ENCODE results near the gene ATP6V0A1. TPM values are rescaled to one million over a fixed set of nuclear protein-coding genes. Genes with fewer than 3 reads are reported as not detected.
"Not testable (repeated sequence)": the region's sequence is repeated elsewhere in the genome, so short reads cannot be mapped to it uniquely, and the experiment has no call there.

ATP6V0A1 gene
- total RNA-seq, 2 donors from 2014 or later: 15.4 to 18.5 TPM

GRCh38 chr17:42422958-42423712 is 35.5 kb upstream of the ATP6V0A1 start, which contains the start of gene CAVIN1:
TSS of gene CAVIN1 (minus strand) at chr17:42423256. CDS start at chr17:42423097, 159 bp downstream.
- peaks cover 8% of the 10 kb centered on the region for H3K4me1 Mint-ChIP-seq
- H3K4me3 Mint-ChIP-seq: peak within 1 kb of the TSS; percentile 93
- ATAC-seq: peak; percentile 48
- no peaks in the 10 kb centered on the region for H3K36me3 Mint-ChIP-seq (ENCODE audit: low read depth)
- H3K27me3 Mint-ChIP-seq: peaks cover 29% of the 10 kb centered on the region
- no peaks in the 10 kb centered on the region for H3K9me3 ChIP-seq (ENCODE audit: control insufficient read depth, low read length, poor library complexity, severe bottlenecking)
- no peak for DNase-seq
- H3K27ac Mint-ChIP-seq: no peak within 1 kb of the TSS

- DNase-seq (no peak), ATAC-seq (no peak)
- Mint-ChIP-seq H3K36me3 (ENCODE audit: low read depth) (no peaks in the 10 kb centered on the region), H3K27me3 (peaks cover 35% of the 10 kb centered on the region), H3K4me3 (peak overlapping the region; percentile 93), H3K27ac (no peak overlapping the region), H3K4me1 (peaks cover 8% of the 10 kb centered on the region)
- no peaks in the 10 kb centered on the region for H3K9me3 ChIP-seq (ENCODE audit: control insufficient read depth, low read length, poor library complexity, severe bottlenecking)
These were observed 34.9 kb upstream of the ATP6V0A1 start for GRCh38 chr17:42423766-42424165.

GRCh38 chr17:42424991-42425610 is 33.6 kb upstream of the ATP6V0A1 start:
- peaks cover 36% of the 10 kb centered on the region for H3K27me3 Mint-ChIP-seq
- DNase-seq (no peak), ATAC-seq (no peak)

GRCh38 chr17:42428141-42428944 is 30.3 kb upstream of the ATP6V0A1 start:
- no peak overlapping the region for H3K27ac Mint-ChIP-seq
- ATAC-seq (peak; percentile 80), DNase-seq (peak in 1 of 3 donors; percentile 33)
- no peak overlapping the region for H3K4me3 Mint-ChIP-seq
- no peaks in the 10 kb centered on the region for H3K9me3 ChIP-seq (ENCODE audit: control insufficient read depth, low read length, poor library complexity, severe bottlenecking)
- no peaks in the 10 kb centered on the region for H3K36me3 Mint-ChIP-seq (ENCODE audit: low read depth)
- H3K27me3 Mint-ChIP-seq: peaks cover 29% of the 10 kb centered on the region
- H3K4me1 Mint-ChIP-seq: peaks cover 2% of the 10 kb centered on the region

More at GRCh38 chr17:42424991-42425610, 33.6 kb upstream of the ATP6V0A1 start:
- H3K27ac Mint-ChIP-seq: no peak overlapping the region
- H3K36me3 Mint-ChIP-seq (ENCODE audit: low read depth): no peaks in the 10 kb centered on the region
- H3K4me3 Mint-ChIP-seq: no peak overlapping the region
- no peaks in the 10 kb centered on the region for H3K9me3 ChIP-seq (ENCODE audit: control insufficient read depth, low read length, poor library complexity, severe bottlenecking)
- H3K4me1 Mint-ChIP-seq: peaks cover 8% of the 10 kb centered on the region

GRCh38 chr17:42429726-42430447 is 28.8 kb upstream of the ATP6V0A1 start:
- peaks cover 36% of the 10 kb centered on the region for H3K27me3 Mint-ChIP-seq
- peaks cover 2% of the 10 kb centered on the region for H3K4me1 Mint-ChIP-seq
- no peak overlapping the region for H3K4me3 Mint-ChIP-seq
- ATAC-seq (no peak), DNase-seq (no peak)
- H3K36me3 Mint-ChIP-seq (ENCODE audit: low read depth): peaks cover 2% of the 10 kb centered on the region
- H3K9me3 ChIP-seq (ENCODE audit: control insufficient read depth, low read length, poor library complexity, severe bottlenecking): no peaks in the 10 kb centered on the region
- H3K27ac Mint-ChIP-seq: no peak overlapping the region

- H3K4me1 Mint-ChIP-seq: peaks cover 2% of the 10 kb centered on the region
- no peaks in the 10 kb centered on the region for H3K9me3 ChIP-seq (ENCODE audit: control insufficient read depth, low read length, poor library complexity, severe bottlenecking)
- no peak overlapping the region for H3K4me3 Mint-ChIP-seq
- ATAC-seq: no peak
- peaks cover 36% of the 10 kb centered on the region for H3K27me3 Mint-ChIP-seq
- peaks cover 2% of the 10 kb centered on the region for H3K36me3 Mint-ChIP-seq (ENCODE audit: low read depth)
- DNase-seq: no peak
- H3K27ac Mint-ChIP-seq: no peak overlapping the region
These were observed 26.9 kb upstream of the ATP6V0A1 start for GRCh38 chr17:42431758-42432161.

GRCh38 chr17:42436391-42436790 is 22.3 kb upstream of the ATP6V0A1 start:
- Mint-ChIP-seq H3K27me3 (peaks cover 19% of the 10 kb centered on the region), H3K4me1 (peaks cover 4% of the 10 kb centered on the region), H3K36me3 (ENCODE audit: low read depth) (peaks cover 2% of the 10 kb centered on the region), H3K27ac (no peak overlapping the region), H3K4me3 (no peak overlapping the region)
- no peaks in the 10 kb centered on the region for H3K9me3 ChIP-seq (ENCODE audit: control insufficient read depth, low read length, poor library complexity, severe bottlenecking)
- no peak for DNase-seq
- no peak for ATAC-seq

- H3K9me3 ChIP-seq (ENCODE audit: control insufficient read depth, low read length, poor library complexity, severe bottlenecking): no peaks in the 10 kb centered on the region
These were observed 19.8 kb upstream of the ATP6V0A1 start for GRCh38 chr17:42438600-42439567.

GRCh38 chr17:42441371-42442195 is 17.1 kb upstream of the ATP6V0A1 start:
- ATAC-seq: peak; percentile 20
- Mint-ChIP-seq H3K4me3 (peak overlapping the region; percentile 31), H3K27me3 (peaks cover 4% of the 10 kb centered on the region), H3K27ac (peak overlapping the region; percentile 2), H3K4me1 (peaks cover 16% of the 10 kb centered on the region), H3K36me3 (ENCODE audit: low read depth) (no peaks in the 10 kb centered on the region)
- DNase-seq: no peak
- no peaks in the 10 kb centered on the region for H3K9me3 ChIP-seq (ENCODE audit: control insufficient read depth, low read length, poor library complexity, severe bottlenecking)

More at GRCh38 chr17:42438600-42439567, 19.8 kb upstream of the ATP6V0A1 start:
- Mint-ChIP-seq H3K36me3 (ENCODE audit: low read depth) (no peaks in the 10 kb centered on the region), H3K4me1 (peaks cover 14% of the 10 kb centered on the region), H3K4me3 (no peak overlapping the region), H3K27me3 (peaks cover 9% of the 10 kb centered on the region), H3K27ac (no peak overlapping the region)
- DNase-seq (no peak), ATAC-seq (peak; percentile 62)

GRCh38 chr17:42442196-42442565 is 16.5 kb upstream of the ATP6V0A1 start:
- Mint-ChIP-seq H3K36me3 (ENCODE audit: low read depth) (no peaks in the 10 kb centered on the region), H3K27ac (no peak overlapping the region), H3K27me3 (peaks cover 4% of the 10 kb centered on the region), H3K4me1 (peaks cover 16% of the 10 kb centered on the region), H3K4me3 (no peak overlapping the region)
- no peaks in the 10 kb centered on the region for H3K9me3 ChIP-seq (ENCODE audit: control insufficient read depth, low read length, poor library complexity, severe bottlenecking)
- ATAC-seq (peak; percentile 39), DNase-seq (no peak)

GRCh38 chr17:42449176-42449575 is 9.5 kb upstream of the ATP6V0A1 start:
- not testable (repeated sequence) for H3K27me3 Mint-ChIP-seq; H3K27ac Mint-ChIP-seq; H3K9me3 ChIP-seq (ENCODE audit: control insufficient read depth, low read length, poor library complexity, severe bottlenecking); H3K4me1 Mint-ChIP-seq; DNase-seq; ATAC-seq; H3K36me3 Mint-ChIP-seq (ENCODE audit: low read depth); H3K4me3 Mint-ChIP-seq
